ENCODE measurements around the gene EEPD1. TPM values are rescaled to one million over a fixed set of nuclear protein-coding genes. Genes with fewer than 3 reads are reported as not detected.

Gene EEPD1
- total and polyA plus RNA-seq, 5 donors from 2014 or later, result 9.2 to 24.4 (median 11.1) TPM

GRCh38 chr7:36300696-36301350 is 147.8 kb downstream of the EEPD1 start:
- Histone ChIP-seq H3K9me3 (ENCODE audit: control insufficient read depth in 2 of 2, low read length in 2 of 2) (no peaks in the 10 kb centered on the region), H3K27ac (ENCODE audit: insufficient read depth, low read length, poor library complexity, severe bottlenecking) (no peak overlapping the region), H3K27me3 (ENCODE audit: control insufficient read depth, insufficient read depth, low read length) (no peaks in the 10 kb centered on the region), H3K4me3 (ENCODE audit: low read depth, low read length) (no peak overlapping the region), H3K4me1 (ENCODE audit: control insufficient read depth, insufficient read depth, low read length, poor library complexity, severe bottlenecking) (no peaks in the 10 kb centered on the region), H3K36me3 (ENCODE audit: control insufficient read depth, insufficient read depth, low read length) (no peaks in the 10 kb centered on the region)
- Mint-ChIP-seq H3K27me3 (no peaks in the 10 kb centered on the region), H3K4me3 (no peak overlapping the region), H3K36me3 (peaks cover 5% of the 10 kb centered on the region), H3K9me3 (no peaks in the 10 kb centered on the region), H3K4me1 (peaks cover 0 to 2% (median 0%) of the 10 kb centered on the region in 4 donors), H3K27ac (no peak overlapping the region)
- ATAC-seq (ENCODE audit: low read depth in 2 of 2) (no peak), DNase-seq (no peak)

DNA sequence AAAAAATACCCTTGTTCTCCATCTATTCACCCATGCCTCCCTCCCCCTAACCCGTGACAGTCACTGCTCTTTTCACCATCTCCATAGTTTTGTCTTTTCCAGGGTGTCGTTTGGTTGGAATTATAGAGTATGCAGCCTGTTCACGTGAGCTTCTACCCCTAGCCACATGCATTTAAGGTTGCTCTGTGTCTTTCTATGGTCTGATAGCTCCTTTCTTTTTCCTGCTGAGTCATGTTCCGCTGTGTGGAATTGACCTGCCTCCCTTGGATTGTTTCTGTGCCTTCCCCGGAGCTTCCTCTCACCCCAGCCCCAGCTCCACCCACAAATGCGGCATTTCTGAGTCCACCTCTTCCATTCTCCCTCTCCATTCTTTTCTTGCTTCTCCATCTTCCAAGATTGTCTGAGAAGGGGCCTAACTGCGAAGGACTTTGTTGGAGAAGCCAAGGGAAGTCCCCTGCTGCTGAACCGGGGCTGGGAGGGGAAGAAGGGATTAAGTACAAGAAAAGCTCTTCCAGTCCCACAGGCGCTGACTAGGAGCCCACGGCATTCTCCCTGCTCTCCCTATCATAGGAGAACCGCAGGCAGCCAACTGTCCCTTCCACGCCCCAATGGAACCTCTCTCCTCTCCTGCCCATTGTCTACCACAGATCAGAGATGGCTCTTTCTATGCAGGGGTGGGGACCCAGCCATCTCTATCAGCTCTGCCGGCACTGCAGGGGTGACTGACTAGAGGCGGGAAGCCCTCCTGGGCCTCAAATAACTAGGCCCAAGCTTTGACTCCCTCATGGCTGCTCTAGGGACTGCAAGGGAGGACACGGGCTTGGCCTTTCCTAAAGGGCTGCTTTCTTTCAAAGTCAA is 149.1 kb downstream of the EEPD1 start:
- no peak overlapping the region for H3K4me3 Mint-ChIP-seq
- Histone ChIP-seq H3K27ac (ENCODE audit: insufficient read depth, low read length, poor library complexity, severe bottlenecking) (no peak overlapping the region), H3K9me3 (ENCODE audit: control insufficient read depth in 2 of 2, low read length in 2 of 2) (no peaks in the 10 kb centered on the region), H3K4me1 (ENCODE audit: control insufficient read depth, insufficient read depth, low read length, poor library complexity, severe bottlenecking) (no peaks in the 10 kb centered on the region), H3K27me3 (ENCODE audit: control insufficient read depth, insufficient read depth, low read length) (no peaks in the 10 kb centered on the region), H3K36me3 (ENCODE audit: control insufficient read depth, insufficient read depth, low read length) (no peaks in the 10 kb centered on the region), H3K4me3 (ENCODE audit: low read depth, low read length) (no peak overlapping the region)
- no peaks in the 10 kb centered on the region for H3K27me3 Mint-ChIP-seq
- ATAC-seq (ENCODE audit: low read depth in 2 of 2) (no peak), DNase-seq (no peak)
- peaks cover 5% of the 10 kb centered on the region for H3K36me3 Mint-ChIP-seq
- H3K27ac Mint-ChIP-seq, result no peak overlapping the region
- H3K9me3 Mint-ChIP-seq, result no peaks in the 10 kb centered on the region
- H3K4me1 Mint-ChIP-seq, result peaks cover 0 to 2% (median 0%) of the 10 kb centered on the region in 4 donors

DNA sequence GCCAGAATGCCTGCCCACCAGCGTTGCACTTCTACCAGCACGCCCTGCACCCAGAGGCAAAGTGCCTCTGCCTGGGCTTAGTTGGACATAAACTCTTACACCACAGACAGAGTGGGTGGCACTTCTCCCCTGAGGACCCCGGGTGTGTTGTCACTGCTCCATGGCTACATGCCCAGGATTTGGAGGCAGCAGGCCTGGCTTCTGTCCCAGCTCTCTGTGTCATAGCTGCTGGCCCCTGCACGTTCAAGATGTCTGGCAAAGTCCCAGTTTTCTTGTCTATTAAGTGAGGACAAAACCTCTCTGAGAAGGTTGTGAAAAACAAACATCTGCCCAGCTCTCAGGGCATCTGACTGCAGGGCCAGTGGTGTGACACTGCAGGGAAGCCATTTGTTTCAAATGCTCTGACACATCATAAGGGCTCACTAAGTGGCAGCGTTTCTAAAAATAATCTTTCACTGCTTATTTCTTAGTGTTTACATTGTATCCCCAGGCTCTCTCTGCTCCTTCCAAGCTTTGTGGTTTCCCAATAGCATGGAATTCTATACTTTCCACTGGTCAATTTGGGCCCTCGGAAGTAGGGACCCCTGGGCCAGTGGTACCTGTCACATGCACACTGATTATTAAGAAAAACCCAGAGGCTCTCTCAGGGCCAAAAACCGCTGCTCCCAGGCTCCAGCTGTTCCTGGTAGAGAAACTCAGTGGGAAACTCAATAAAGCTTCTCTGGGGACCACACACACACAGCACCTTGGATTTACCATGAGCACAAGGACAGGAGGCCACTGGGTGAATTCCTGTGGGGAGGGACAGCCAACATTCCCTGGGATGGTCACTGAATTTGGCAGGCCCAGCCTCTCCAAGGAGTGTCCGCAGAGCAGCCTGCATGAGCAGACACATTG is 150.4 kb downstream of the EEPD1 start:
- Histone ChIP-seq H3K36me3 (ENCODE audit: control insufficient read depth, insufficient read depth, low read length) (no peaks in the 10 kb centered on the region), H3K4me3 (ENCODE audit: low read depth, low read length) (no peak overlapping the region), H3K4me1 (ENCODE audit: control insufficient read depth, insufficient read depth, low read length, poor library complexity, severe bottlenecking) (no peaks in the 10 kb centered on the region), H3K27me3 (ENCODE audit: control insufficient read depth, insufficient read depth, low read length) (no peaks in the 10 kb centered on the region), H3K27ac (ENCODE audit: insufficient read depth, low read length, poor library complexity, severe bottlenecking) (no peak overlapping the region), H3K9me3 (ENCODE audit: control insufficient read depth in 2 of 2, low read length in 2 of 2) (no peaks in the 10 kb centered on the region)
- DNase-seq (no peak), ATAC-seq (ENCODE audit: low read depth in 2 of 2) (no peak)
- Mint-ChIP-seq H3K4me1 (peaks cover 0 to 2% (median 0%) of the 10 kb centered on the region in 4 donors), H3K27ac (no peak overlapping the region), H3K9me3 (no peaks in the 10 kb centered on the region), H3K36me3 (no peaks in the 10 kb centered on the region), H3K4me3 (no peak overlapping the region), H3K27me3 (no peaks in the 10 kb centered on the region)

DNA sequence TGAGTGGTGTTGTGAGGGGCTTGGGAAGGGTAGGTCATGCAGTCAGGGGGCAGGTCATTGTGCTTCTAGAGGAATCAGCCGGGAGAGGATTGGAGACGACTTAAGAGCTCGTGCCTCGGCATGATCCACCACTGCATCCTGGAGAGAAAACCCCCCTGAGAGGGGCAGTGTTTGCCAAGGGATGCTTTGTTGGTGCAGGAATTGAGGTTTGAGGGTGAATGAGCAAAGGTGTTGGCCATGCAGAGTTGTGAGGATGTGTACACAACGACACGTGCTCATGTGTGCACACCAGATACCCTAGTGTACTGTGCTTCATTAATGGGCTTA is 151.0 kb downstream of the EEPD1 start:
- H3K27me3 Mint-ChIP-seq, result no peaks in the 10 kb centered on the region
- no peak for ATAC-seq (ENCODE audit: low read depth in 2 of 2)
- H3K36me3 Mint-ChIP-seq, result no peaks in the 10 kb centered on the region

GRCh38 chr7:36305226-36305625 is 152.2 kb downstream of the EEPD1 start:
- H3K27me3 ChIP-seq (ENCODE audit: control insufficient read depth, insufficient read depth, low read length), result no peaks in the 10 kb centered on the region
- ATAC-seq (ENCODE audit: low read depth in 2 of 2) (no peak), DNase-seq (no peak)
- H3K36me3 Mint-ChIP-seq, result no peaks in the 10 kb centered on the region
- H3K27ac Mint-ChIP-seq, result peak overlapping the region in 1 of 3 donors; percentile 39
- H3K4me1 Mint-ChIP-seq, result peaks cover 0 to 2% (median 0%) of the 10 kb centered on the region in 4 donors
- no peaks in the 10 kb centered on the region for H3K27me3 Mint-ChIP-seq
- no peaks in the 10 kb centered on the region for H3K9me3 Mint-ChIP-seq
- H3K4me3 ChIP-seq (ENCODE audit: low read depth, low read length), result no peak overlapping the region
- no peak overlapping the region for H3K4me3 Mint-ChIP-seq
- no peaks in the 10 kb centered on the region for H3K4me1 ChIP-seq (ENCODE audit: control insufficient read depth, insufficient read depth, low read length, poor library complexity, severe bottlenecking)
- no peak overlapping the region for H3K27ac ChIP-seq (ENCODE audit: insufficient read depth, low read length, poor library complexity, severe bottlenecking)
- H3K9me3 ChIP-seq (ENCODE audit: control insufficient read depth in 2 of 2, low read length in 2 of 2), result no peaks in the 10 kb centered on the region
- no peaks in the 10 kb centered on the region for H3K36me3 ChIP-seq (ENCODE audit: control insufficient read depth, insufficient read depth, low read length)

More for the DNA sequence above, 151.0 kb downstream of the EEPD1 start:
- H3K4me3 ChIP-seq (ENCODE audit: low read depth, low read length), result no peak overlapping the region
- no peaks in the 10 kb centered on the region for H3K27me3 ChIP-seq (ENCODE audit: control insufficient read depth, insufficient read depth, low read length)
- Mint-ChIP-seq H3K9me3 (no peaks in the 10 kb centered on the region), H3K4me3 (no peak overlapping the region), H3K4me1 (peaks cover 0 to 2% (median 0%) of the 10 kb centered on the region in 4 donors), H3K27ac (no peak overlapping the region)
- H3K4me1 ChIP-seq (ENCODE audit: control insufficient read depth, insufficient read depth, low read length, poor library complexity, severe bottlenecking), result no peaks in the 10 kb centered on the region
- no peaks in the 10 kb centered on the region for H3K36me3 ChIP-seq (ENCODE audit: control insufficient read depth, insufficient read depth, low read length)
- H3K9me3 ChIP-seq (ENCODE audit: control insufficient read depth in 2 of 2, low read length in 2 of 2), result no peaks in the 10 kb centered on the region
- no peak for DNase-seq
- no peak overlapping the region for H3K27ac ChIP-seq (ENCODE audit: insufficient read depth, low read length, poor library complexity, severe bottlenecking)

- Histone ChIP-seq H3K9me3 (ENCODE audit: control insufficient read depth in 2 of 2, low read length in 2 of 2) (no peaks in the 10 kb centered on the region), H3K27ac (ENCODE audit: insufficient read depth, low read length, poor library complexity, severe bottlenecking) (no peak overlapping the region), H3K27me3 (ENCODE audit: control insufficient read depth, insufficient read depth, low read length) (no peaks in the 10 kb centered on the region), H3K4me3 (ENCODE audit: low read depth, low read length) (no peak overlapping the region), H3K4me1 (ENCODE audit: control insufficient read depth, insufficient read depth, low read length, poor library complexity, severe bottlenecking) (no peaks in the 10 kb centered on the region), H3K36me3 (ENCODE audit: control insufficient read depth, insufficient read depth, low read length) (no peaks in the 10 kb centered on the region)
- DNase-seq (no peak), ATAC-seq (ENCODE audit: low read depth in 2 of 2) (no peak)
- Mint-ChIP-seq H3K36me3 (no peaks in the 10 kb centered on the region), H3K4me3 (no peak overlapping the region), H3K27me3 (no peaks in the 10 kb centered on the region), H3K4me1 (peaks cover 0 to 2% (median 0%) of the 10 kb centered on the region in 4 donors), H3K27ac (no peak overlapping the region), H3K9me3 (no peaks in the 10 kb centered on the region)
Measured at GRCh38 chr7:36305648-36306047, 152.6 kb downstream of the EEPD1 start.

GRCh38 chr7:36306222-36306621 is 153.2 kb downstream of the EEPD1 start:
- no peak for ATAC-seq (ENCODE audit: low read depth in 2 of 2)
- H3K4me1 ChIP-seq (ENCODE audit: control insufficient read depth, insufficient read depth, low read length, poor library complexity, severe bottlenecking), result no peaks in the 10 kb centered on the region
- no peaks in the 10 kb centered on the region for H3K27me3 Mint-ChIP-seq
- no peaks in the 10 kb centered on the region for H3K36me3 Mint-ChIP-seq
- no peak overlapping the region for H3K4me3 ChIP-seq (ENCODE audit: low read depth, low read length)
- H3K9me3 ChIP-seq (ENCODE audit: control insufficient read depth in 2 of 2, low read length in 2 of 2), result no peaks in the 10 kb centered on the region
- H3K27me3 ChIP-seq (ENCODE audit: control insufficient read depth, insufficient read depth, low read length), result no peaks in the 10 kb centered on the region
- H3K27ac ChIP-seq (ENCODE audit: insufficient read depth, low read length, poor library complexity, severe bottlenecking), result no peak overlapping the region
- no peaks in the 10 kb centered on the region for H3K9me3 Mint-ChIP-seq
- H3K27ac Mint-ChIP-seq, result no peak overlapping the region
- no peaks in the 10 kb centered on the region for H3K36me3 ChIP-seq (ENCODE audit: control insufficient read depth, insufficient read depth, low read length)
- peaks cover 0 to 2% (median 0%) of the 10 kb centered on the region in 4 donors for H3K4me1 Mint-ChIP-seq
- no peak for DNase-seq
- H3K4me3 Mint-ChIP-seq, result no peak overlapping the region
